ENCODE measurements around the gene GAPVD1. TPM values are rescaled to one million over a fixed set of nuclear protein-coding genes. Genes with fewer than 3 reads are reported as not detected.
A peak's percentile ranks its signal among the peaks of the same experiment; 100 is the strongest.

GAPVD1 gene
- total and polyA plus RNA-seq, 2 of the 13 experiments (the other 11 are each of a cell fraction or from before 2014, with no cell fraction given): 11.1 to 33.2 TPM

- TF ChIP-seq, protein P1, sequence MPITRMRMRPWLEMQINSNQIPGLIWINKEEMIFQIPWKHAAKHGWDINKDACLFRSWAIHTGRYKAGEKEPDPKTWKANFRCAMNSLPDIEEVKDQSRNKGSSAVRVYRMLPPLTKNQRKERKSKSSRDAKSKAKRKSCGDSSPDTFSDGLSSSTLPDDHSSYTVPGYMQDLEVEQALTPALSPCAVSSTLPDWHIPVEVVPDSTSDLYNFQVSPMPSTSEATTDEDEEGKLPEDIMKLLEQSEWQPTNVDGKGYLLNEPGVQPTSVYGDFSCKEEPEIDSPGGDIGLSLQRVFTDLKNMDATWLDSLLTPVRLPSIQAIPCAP (CRISPR knock-in tag; IDR thresholded peaks at IDR 0.05; ENCODE audit: low read depth): peak; percentile 69; the same call in 1 of the 2 replicates
- TF ChIP-seq, protein P2, sequence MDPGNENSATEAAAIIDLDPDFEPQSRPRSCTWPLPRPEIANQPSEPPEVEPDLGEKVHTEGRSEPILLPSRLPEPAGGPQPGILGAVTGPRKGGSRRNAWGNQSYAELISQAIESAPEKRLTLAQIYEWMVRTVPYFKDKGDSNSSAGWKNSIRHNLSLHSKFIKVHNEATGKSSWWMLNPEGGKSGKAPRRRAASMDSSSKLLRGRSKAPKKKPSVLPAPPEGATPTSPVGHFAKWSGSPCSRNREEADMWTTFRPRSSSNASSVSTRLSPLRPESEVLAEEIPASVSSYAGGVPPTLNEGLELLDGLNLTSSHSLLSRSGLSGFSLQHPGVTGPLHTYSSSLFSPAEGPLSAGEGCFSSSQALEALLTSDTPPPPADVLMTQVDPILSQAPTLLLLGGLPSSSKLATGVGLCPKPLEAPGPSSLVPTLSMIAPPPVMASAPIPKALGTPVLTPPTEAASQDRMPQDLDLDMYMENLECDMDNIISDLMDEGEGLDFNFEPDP (CRISPR knock-in tag; conservative IDR thresholded peaks at IDR 0.05): peak; percentile 84; the same call in 1 of the 2 replicates
- TF ChIP-seq ZNF543 (CRISPR knock-in tag; IDR thresholded peaks at IDR 0.05) (peak; percentile 88), SRSF9 (IDR thresholded peaks at IDR 0.05; ENCODE audit: borderline replicate concordance, insufficient read depth, low read depth, low read length, poor library complexity, severe bottlenecking) (no peak), KDM6A (CRISPR knock-in tag; IDR thresholded peaks at IDR 0.05; ENCODE audit: low read depth) (0 out of 2 replicates have a peak, but pooled peaks have one; percentile 5), ZNF362 (CRISPR knock-in tag; IDR thresholded peaks at IDR 0.05; ENCODE audit: borderline replicate concordance) (peak; percentile 56; the same call in 1 of the 2 replicates), PHF20 (CRISPR knock-in tag; IDR thresholded peaks at IDR 0.05) (peak; percentile 90), ZNF180 (CRISPR knock-in tag; IDR thresholded peaks at IDR 0.05; ENCODE audit: borderline replicate concordance, low read depth) (no peak), ZNF343 (CRISPR knock-in tag; IDR thresholded peaks at IDR 0.05) (peak; percentile 92; the same call in 1 of the 2 replicates), IRF2 (CRISPR knock-in tag; IDR thresholded peaks at IDR 0.05) (0 out of 2 replicates have a peak, but pooled peaks have one; percentile 17), ZNF205 (CRISPR knock-in tag; IDR thresholded peaks at IDR 0.05) (no peak), ZNF766 (CRISPR knock-in tag; IDR thresholded peaks at IDR 0.05; ENCODE audit: borderline replicate concordance) (no peak), TRIM24 (CRISPR knock-in tag; IDR thresholded peaks at IDR 0.05) (no peak), TBL1XR1 (IDR thresholded peaks at IDR 0.05; ENCODE audit: borderline replicate concordance, low read length, partially characterized antibody) (peak; percentile 23), SYNCRIP (IDR thresholded peaks at IDR 0.05; ENCODE audit: insufficient read depth, low read depth, low read length) (no peak), PAWR (CRISPR knock-in tag; IDR thresholded peaks at IDR 0.05; ENCODE audit: borderline replicate concordance) (0 out of 2 replicates have a peak, but pooled peaks have one; percentile 75), ZNF124 (CRISPR knock-in tag; IDR thresholded peaks at IDR 0.05) (no peak), MAFK (conservative IDR thresholded peaks at IDR 0.05 in 1 of 2, IDR thresholded peaks at IDR 0.05 in 1 of 2; ENCODE audit: low read length in 2 of 2) (no peak), U2AF1 (optimal IDR thresholded peaks at IDR 0.05; ENCODE audit: low read depth, low read length) (no peak)
- TF ChIP-seq, protein P3, sequence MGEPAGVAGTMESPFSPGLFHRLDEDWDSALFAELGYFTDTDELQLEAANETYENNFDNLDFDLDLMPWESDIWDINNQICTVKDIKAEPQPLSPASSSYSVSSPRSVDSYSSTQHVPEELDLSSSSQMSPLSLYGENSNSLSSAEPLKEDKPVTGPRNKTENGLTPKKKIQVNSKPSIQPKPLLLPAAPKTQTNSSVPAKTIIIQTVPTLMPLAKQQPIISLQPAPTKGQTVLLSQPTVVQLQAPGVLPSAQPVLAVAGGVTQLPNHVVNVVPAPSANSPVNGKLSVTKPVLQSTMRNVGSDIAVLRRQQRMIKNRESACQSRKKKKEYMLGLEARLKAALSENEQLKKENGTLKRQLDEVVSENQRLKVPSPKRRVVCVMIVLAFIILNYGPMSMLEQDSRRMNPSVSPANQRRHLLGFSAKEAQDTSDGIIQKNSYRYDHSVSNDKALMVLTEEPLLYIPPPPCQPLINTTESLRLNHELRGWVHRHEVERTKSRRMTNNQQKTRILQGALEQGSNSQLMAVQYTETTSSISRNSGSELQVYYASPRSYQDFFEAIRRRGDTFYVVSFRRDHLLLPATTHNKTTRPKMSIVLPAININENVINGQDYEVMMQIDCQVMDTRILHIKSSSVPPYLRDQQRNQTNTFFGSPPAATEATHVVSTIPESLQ (CRISPR knock-in tag; conservative IDR thresholded peaks at IDR 0.05): no peak
- TF ChIP-seq, protein P4, sequence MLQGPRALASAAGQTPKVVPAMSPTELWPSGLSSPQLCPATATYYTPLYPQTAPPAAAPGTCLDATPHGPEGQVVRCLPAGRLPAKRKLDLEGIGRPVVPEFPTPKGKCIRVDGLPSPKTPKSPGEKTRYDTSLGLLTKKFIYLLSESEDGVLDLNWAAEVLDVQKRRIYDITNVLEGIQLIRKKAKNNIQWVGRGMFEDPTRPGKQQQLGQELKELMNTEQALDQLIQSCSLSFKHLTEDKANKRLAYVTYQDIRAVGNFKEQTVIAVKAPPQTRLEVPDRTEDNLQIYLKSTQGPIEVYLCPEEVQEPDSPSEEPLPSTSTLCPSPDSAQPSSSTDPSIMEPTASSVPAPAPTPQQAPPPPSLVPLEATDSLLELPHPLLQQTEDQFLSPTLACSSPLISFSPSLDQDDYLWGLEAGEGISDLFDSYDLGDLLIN (CRISPR knock-in tag; IDR thresholded peaks at IDR 0.05; ENCODE audit: borderline replicate concordance): no peak
Observed at GRCh38 chr9:125261501-125262293, at the start of gene GAPVD1 (continued).
